ENCODE results near the gene C16orf92.

DNA sequence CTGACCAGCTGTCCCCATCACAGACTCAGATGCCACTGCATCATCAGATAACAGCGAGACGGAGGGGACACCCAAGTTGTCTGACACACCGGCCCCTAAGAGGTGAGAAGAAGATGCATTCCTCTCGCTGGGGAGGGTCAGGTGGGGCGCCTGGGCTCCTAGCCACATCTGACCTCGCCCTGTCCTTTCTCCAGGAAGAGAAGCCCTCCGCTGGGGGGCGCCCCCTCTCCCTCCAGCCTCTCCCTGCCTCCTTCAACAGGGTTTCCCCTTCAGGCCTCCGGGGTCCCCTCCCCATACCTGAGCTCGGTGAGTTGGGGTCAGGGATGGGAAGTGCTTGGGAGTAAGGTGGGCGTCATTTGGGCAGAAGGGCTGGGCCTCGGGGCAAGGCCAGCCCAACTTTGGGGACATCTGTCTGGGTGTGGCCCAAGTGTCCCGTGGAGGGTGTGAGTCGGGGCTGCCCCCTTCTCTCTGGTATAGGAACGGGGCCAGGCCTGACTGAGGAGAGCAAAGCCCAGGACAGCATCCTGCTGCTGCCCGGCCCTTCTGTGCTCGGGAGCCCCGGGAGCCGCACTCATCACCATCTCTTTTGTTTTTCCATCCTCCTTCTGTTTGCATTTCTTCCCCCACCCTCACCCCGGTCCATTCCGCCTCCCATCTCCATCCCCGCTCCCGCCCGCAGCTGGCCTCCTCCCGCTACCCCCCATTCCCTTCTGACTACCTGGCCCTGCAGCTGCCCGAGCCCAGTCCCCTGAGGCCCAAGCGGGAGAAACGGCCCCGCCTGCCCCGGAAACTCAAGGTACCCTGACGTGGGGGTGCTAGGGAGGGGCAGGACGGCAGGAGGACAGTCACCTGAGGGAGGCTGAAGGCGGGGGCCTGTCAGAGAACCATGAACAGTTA is 22.0 kb upstream of the C16orf92 start:
- TF ChIP-seq, protein P1, sequence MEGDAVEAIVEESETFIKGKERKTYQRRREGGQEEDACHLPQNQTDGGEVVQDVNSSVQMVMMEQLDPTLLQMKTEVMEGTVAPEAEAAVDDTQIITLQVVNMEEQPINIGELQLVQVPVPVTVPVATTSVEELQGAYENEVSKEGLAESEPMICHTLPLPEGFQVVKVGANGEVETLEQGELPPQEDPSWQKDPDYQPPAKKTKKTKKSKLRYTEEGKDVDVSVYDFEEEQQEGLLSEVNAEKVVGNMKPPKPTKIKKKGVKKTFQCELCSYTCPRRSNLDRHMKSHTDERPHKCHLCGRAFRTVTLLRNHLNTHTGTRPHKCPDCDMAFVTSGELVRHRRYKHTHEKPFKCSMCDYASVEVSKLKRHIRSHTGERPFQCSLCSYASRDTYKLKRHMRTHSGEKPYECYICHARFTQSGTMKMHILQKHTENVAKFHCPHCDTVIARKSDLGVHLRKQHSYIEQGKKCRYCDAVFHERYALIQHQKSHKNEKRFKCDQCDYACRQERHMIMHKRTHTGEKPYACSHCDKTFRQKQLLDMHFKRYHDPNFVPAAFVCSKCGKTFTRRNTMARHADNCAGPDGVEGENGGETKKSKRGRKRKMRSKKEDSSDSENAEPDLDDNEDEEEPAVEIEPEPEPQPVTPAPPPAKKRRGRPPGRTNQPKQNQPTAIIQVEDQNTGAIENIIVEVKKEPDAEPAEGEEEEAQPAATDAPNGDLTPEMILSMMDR (conservative IDR thresholded peaks at IDR 0.05): no peak
- TF ChIP-seq EZH2 (IDR thresholded peaks at IDR 0.05; ENCODE audit: low read depth): no peak
